Stomach smooth muscle (tissue), 2 donors: Measurements from ENCODE around the gene LRCOL1.

Source experiments
- H3K27ac ChIP-seq: one replicate; pipeline ENCODE4 v1.7.0; 2013; ENCODE audit warnings: mild to moderate bottlenecking, low read length, inconsistent platforms
- H3K27me3 ChIP-seq, 2 donors: one replicate each; pipeline ENCODE4 v1.7.0; 2013; ENCODE audit warnings: low read length in 2 of 2; ENCODE audit not compliant: insufficient read depth in 2 of 2, control insufficient read depth in 1 of 2
- H3K36me3 ChIP-seq, 2 donors: one replicate each; pipeline ENCODE4 v1.7.0; 2013; ENCODE audit warnings: low read length in 2 of 2; ENCODE audit not compliant: control insufficient read depth in 2 of 2, insufficient read depth in 2 of 2
- H3K4me1 ChIP-seq: one replicate; pipeline ENCODE4 v1.7.0; 2013; ENCODE audit warnings: low read length; ENCODE audit not compliant: control insufficient read depth, insufficient read depth
- H3K4me3 ChIP-seq, 2 donors: one replicate each; pipeline ENCODE4 v1.7.0; 2013; ENCODE audit warnings: low read length in 2 of 2
- H3K9ac ChIP-seq, 2 donors: one replicate each; pipeline ENCODE4 v1.7.0; 2013; ENCODE audit warnings: low read length in 2 of 2, mild to moderate bottlenecking in 1 of 2
- H3K9me3 ChIP-seq, 2 donors: one replicate each; pipeline ENCODE4 v1.7.0; 2013; ENCODE audit warnings: low read length in 2 of 2; ENCODE audit not compliant: control insufficient read depth in 2 of 2
- donor health status: healthy.
- donor health status: Pancreatic carcinoma.

The LRCOL1 gene

DNA sequence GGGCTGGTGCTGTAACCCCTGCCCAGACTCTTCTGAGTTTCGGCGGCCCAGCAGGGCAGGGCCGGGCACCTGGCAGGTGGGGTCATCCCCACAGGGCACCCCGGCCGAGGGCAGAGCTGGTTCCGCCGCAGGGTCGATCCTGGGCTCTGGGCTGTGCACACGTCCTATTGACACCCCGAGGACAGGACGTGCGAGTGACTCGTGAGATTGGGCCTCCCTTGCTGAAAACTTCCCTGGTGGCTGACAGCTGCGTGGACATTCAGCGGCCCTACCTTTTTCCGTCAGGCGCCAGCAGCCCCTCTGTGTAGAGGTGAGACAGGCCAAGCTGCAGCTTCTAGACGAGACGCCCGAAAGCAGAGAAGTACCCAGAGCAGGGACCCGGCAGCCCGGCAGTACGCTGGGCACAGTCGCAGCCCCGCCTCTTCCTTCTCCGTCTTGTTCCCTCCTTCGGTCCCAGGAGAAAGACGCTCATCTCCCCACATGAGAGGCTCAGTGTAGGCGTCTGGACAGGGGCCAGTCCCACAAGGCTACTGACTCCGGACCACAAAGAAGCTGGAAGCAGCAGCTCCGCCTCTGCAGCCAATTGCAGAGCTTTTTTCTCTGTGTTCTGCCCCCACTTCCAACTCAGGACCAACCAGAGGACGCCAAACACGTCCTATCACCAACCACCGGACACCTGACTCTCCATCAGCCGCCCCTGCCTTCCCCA is at the start of gene LRCOL1:
TSS of gene LRCOL1 (minus strand) at position 532 of the 709 bp plus-strand sequence. CDS start 4,331 bp downstream, outside the sequence.
- Histone ChIP-seq H3K9ac (no peak within 1 kb of the TSS), H3K4me3 (peak within 1 kb of the TSS; percentile 40 to 60), H3K9me3 (peaks cover 0 to 8% of the 10 kb centered on the region in 2 donors), H3K27ac (no peak within 1 kb of the TSS), H3K36me3 (no peaks in the 10 kb centered on the region), H3K27me3 (peaks cover 24 to 27% of the 10 kb centered on the region in 2 donors), H3K4me1 (peaks cover 15% of the 10 kb centered on the region)

DNA sequence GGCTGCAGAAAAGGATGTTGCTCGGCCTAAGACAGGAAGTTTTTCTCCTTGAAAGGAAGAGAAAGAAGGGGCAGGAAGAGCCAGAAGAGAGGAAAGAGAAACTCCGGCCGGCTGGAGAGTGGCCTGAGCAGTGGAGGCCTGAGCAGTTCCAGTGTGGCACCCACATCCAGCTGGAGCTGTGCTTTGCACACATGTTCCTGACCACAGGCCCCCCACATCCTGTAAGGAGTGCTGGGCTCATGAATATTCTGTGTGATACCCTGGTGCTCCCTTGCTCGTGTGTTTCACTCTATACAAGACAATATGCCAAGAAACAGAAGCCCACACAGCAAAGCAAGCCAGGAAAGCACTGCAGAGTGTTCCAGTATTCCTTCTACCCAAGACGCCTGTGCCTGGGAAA is 49.7 kb upstream of the LRCOL1 start:
- no peaks in the 10 kb centered on the region for H3K27me3 ChIP-seq
- peaks cover 34 to 64% of the 10 kb centered on the region in 2 donors for H3K36me3 ChIP-seq
- H3K4me1 ChIP-seq: no peaks in the 10 kb centered on the region
- H3K27ac ChIP-seq: no peak overlapping the region
- H3K9me3 ChIP-seq: no peaks in the 10 kb centered on the region
- no peak overlapping the region for H3K9ac ChIP-seq
- H3K4me3 ChIP-seq: no peak overlapping the region

DNA sequence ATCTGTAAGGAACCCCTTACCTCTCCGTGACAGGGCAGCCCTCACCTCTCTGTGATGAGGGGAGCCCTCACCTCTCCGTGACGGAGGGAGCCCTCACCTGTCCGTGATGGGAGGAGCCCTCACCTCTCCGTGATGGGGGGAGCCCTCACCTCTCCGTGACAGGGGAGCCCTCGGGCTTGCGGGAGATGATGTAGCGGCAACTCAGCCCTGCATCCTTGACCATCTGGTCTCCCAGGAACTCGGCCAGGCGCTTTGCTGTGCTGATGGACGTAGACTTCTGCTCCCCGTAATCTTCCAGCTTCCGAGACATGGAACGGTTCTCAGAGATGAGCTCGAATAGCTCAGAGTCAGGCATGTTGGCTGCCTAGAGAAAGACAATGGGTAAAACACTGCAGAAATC is 48.8 kb upstream of the LRCOL1 start:
- Histone ChIP-seq H3K9ac (no peak overlapping the region), H3K4me1 (no peaks in the 10 kb centered on the region), H3K9me3 (no peaks in the 10 kb centered on the region), H3K27ac (no peak overlapping the region), H3K36me3 (peaks cover 34 to 62% of the 10 kb centered on the region in 2 donors), H3K27me3 (no peaks in the 10 kb centered on the region), H3K4me3 (no peak overlapping the region)

DNA sequence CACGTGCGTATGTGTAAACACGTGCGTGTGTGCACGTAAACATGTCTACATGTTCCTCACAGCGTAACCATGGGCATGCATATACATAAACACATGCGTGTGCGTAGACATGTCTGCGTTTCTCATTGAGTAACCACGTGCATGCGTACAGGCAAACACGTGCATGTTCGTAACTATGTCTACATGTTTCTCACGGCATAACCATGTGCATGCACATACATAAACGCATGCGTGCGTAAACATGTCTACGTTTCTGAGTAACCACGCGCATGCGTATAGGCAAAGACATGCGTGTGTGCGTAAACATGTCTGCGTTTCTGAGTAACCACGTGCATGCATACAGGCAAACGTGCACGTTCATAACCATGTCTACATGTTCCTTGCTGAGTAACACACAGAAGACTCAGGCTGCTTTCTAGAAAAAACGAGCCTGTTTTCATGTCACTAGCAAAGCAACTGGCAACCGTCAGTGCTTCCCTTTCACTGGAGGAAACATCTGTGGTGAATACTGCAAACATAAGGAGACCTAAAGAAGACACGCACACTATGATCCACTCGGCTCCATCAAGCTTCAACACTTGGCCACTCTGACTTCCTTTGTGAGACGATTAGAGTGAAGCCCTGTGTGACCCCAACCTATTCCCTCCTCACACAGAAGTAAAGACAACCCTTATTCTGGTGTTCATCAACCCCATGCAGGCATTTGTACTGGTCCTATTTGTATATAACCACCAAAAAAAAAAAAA is 47.9 kb upstream of the LRCOL1 start:
- Histone ChIP-seq H3K9ac (no peak overlapping the region), H3K4me3 (no peak overlapping the region), H3K36me3 (peaks cover 34 to 56% of the 10 kb centered on the region in 2 donors), H3K4me1 (no peaks in the 10 kb centered on the region), H3K27ac (no peak overlapping the region), H3K9me3 (no peaks in the 10 kb centered on the region), H3K27me3 (no peaks in the 10 kb centered on the region)

DNA sequence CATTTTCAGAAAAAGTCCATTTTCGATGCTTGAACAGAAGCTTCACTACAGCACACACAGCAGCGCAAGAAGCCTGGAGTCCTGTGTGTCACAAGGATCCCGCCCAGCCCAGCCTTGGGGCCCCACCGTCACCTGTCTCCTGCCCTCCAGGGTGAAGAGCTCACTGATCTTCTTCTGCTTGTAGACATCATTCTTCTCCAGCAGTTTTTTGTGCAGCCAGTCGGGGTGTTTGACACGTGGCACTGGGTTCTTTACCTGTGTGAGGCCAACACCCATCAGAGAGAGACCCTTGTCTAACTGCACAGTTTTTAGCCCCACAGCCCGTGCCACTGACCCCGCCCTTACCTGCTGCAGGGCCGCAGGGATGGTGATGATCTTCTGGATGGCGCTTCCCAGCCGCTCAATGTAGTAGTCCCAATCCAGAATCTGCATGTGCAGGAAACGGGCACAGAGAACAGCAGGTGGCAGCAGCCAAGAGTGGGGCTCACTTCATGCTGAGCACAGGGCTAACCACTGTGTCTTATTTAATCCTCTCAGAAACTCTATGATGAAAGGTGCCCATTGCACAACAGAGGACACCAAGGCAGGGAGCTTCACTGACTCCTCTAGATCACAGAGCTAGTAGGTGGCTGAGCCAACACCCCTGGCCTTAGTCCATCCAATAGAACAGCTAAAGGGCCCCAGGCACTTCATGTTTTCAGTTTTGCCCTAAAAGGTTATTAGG is 46.8 kb upstream of the LRCOL1 start:
- Histone ChIP-seq H3K27me3 (no peaks in the 10 kb centered on the region), H3K4me3 (no peak overlapping the region), H3K9ac (no peak overlapping the region), H3K9me3 (no peaks in the 10 kb centered on the region), H3K36me3 (peaks cover 30 to 52% of the 10 kb centered on the region in 2 donors), H3K4me1 (no peaks in the 10 kb centered on the region), H3K27ac (no peak overlapping the region)

DNA sequence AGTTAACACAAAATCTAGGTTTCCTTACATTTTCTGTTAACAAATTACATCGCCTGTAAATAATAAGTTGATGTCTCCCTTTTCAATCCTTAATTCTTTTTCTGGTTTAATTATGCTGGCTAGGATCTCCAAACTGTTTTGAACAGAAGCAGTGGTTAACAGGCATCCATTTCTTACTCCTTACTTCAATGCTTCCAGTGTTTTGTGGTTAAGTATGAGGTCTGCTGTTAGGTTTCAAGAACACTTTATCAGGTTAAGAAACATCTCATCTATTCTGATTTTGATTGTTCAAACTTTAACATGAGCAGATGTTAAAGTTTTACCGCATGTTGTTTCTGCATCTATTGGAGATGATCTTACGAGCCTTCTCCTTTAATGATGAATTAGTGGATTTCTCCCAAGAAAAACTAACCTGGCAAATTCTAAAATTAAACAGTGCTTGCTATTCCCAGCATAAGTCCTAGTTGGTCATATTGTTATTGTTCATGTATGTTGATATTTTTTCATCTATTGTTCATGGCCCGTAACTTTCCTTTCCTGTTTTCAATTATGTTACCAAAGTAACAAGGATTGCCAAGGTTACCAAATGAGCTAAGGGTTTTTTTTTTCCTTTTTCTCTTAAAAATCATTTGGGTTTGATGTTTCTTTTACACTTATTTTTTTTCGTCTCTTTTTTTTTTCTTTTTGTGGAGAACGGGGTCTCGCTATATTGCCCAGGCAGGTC is 43.3 kb upstream of the LRCOL1 start:
- Histone ChIP-seq H3K9ac (no peak overlapping the region), H3K27me3 (no peaks in the 10 kb centered on the region), H3K36me3 (peaks cover 17 to 33% of the 10 kb centered on the region in 2 donors), H3K27ac (no peak overlapping the region), H3K9me3 (no peaks in the 10 kb centered on the region), H3K4me1 (no peaks in the 10 kb centered on the region), H3K4me3 (no peak overlapping the region)

DNA sequence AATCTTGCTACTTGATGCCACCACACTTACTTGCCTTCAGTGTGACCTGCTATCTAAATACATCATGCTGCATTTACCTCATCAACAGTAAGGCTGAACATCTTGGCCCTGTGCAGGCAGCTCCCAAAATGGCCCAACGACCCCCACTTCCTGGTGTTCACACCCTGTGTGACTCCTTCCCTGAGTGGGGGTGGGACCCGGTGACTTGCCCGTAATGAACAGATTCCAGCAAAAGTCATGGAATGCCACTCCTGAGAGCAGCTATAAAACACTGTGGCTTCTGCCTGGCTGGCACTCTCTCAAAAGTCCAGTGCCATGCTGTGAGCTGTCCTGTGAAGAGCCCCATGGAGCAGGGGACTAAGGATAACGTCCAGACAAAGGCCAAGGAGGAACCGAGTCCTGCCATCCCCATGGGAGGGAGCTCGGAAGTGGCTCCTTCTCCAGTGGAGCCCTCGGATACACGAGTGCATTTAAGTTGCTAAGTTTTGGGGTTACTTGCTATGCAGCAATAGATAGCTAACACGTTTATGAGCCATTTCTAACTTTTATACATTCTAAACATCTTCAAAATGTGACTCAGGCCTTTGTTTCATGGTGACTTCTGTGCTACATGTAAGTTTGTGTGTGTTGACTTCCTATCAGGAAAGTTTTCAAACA is 41.2 kb upstream of the LRCOL1 start:
- Histone ChIP-seq H3K4me3 (no peak overlapping the region), H3K9ac (no peak overlapping the region), H3K27me3 (no peaks in the 10 kb centered on the region), H3K9me3 (no peaks in the 10 kb centered on the region), H3K4me1 (no peaks in the 10 kb centered on the region), H3K27ac (no peak overlapping the region), H3K36me3 (peaks cover 3 to 29% of the 10 kb centered on the region in 2 donors)

DNA sequence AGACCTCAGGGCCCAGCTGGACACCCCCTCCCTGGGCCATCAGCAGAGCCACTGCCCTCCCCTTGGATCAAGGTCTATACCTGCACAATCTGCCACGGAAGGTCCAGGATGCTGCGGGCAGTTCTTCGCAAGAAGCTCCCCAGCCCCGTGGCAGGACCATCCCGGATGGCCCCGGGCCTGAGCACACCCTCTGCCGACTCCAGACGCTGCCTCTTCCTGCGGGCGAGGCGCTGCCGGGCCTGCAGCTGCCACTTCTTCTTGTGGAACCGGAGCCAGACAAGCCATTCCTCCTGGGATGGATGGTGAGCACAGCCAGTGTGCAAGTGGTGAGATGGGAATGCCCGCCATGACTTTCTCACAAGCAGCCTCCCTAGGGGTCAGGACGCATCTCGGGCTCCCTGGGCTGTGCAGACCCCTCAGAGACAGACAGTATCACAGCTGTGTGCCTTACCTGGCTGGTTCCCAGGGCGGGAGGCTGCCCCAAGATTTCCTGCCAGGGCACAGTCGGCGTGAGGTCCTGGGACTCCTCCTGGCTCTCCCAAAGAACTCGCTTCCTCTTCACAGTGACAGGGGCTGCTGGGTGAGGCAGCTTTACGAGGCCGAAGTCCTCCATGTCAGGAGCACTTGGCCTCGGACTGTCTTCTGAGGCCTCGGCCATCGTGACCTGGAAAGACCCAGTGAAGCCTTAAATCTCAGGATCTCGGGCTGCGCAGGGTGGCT is 39.0 kb upstream of the LRCOL1 start:
- Histone ChIP-seq H3K9ac (no peak overlapping the region), H3K27ac (no peak overlapping the region), H3K4me1 (no peaks in the 10 kb centered on the region), H3K9me3 (no peaks in the 10 kb centered on the region), H3K36me3 (peaks cover 3 to 32% of the 10 kb centered on the region in 2 donors), H3K4me3 (no peak overlapping the region), H3K27me3 (no peaks in the 10 kb centered on the region)

DNA sequence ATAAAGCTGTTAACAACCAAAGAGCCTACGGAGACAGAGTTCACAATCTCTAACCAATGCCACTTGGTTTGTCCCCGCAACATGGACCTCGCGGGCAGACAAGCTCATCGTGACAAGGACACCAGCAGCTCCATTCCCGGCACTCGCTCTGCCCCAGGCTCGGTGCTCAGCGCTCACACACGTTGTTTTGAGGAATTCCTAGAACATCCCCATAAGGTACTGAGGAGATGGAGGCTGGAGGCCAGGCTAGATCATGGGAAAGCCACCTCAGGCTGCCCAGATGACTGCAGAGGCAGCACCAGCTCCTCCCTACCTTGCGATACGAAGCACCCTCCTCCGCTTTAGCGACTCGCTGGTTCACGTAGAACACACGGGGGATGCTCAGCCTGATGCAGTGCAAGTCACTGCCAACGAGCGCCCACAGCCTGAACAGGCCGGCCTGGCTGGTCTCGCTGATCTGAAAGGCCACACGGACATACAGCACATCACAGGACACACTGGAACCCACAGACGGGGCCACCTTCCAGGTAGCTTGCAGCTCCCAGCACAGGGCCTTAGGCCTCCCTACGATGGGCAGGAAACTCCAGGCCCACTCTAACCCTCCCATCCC is 38.3 kb upstream of the LRCOL1 start:
- H3K27me3 ChIP-seq: no peaks in the 10 kb centered on the region
- H3K9ac ChIP-seq: no peak overlapping the region
- no peak overlapping the region for H3K27ac ChIP-seq
- H3K4me1 ChIP-seq: no peaks in the 10 kb centered on the region
- no peak overlapping the region for H3K4me3 ChIP-seq
- peaks cover 3 to 34% of the 10 kb centered on the region in 2 donors for H3K36me3 ChIP-seq
- no peaks in the 10 kb centered on the region for H3K9me3 ChIP-seq
